Fibroblast of lung (primary cell): Measurements from ENCODE around the gene ARPP19.

ENCODE experiments used
- EZH2 ChIP-seq: IDR thresholded peaks from 2 replicates; pipeline ENCODE4 v1.5.1; 2012; ENCODE audit warnings: low read length, control low read depth, mild to moderate bottlenecking; ENCODE audit errors: missing control alignments
- TF ChIP-seq, protein P1 (sequence below), 2 donors: IDR thresholded peaks in 1 of 2; conservative IDR thresholded peaks in 1 of 2; 1 replicate in 1 of 2; 2 replicates in 1 of 2; pipeline ENCODE4 v1.5.1; 2011 to 2012; ENCODE audit warnings: low read length in 2 of 2, control low read depth in 1 of 2, inconsistent platforms in 1 of 2, low read depth in 1 of 2, mild to moderate bottlenecking in 1 of 2

DNA sequence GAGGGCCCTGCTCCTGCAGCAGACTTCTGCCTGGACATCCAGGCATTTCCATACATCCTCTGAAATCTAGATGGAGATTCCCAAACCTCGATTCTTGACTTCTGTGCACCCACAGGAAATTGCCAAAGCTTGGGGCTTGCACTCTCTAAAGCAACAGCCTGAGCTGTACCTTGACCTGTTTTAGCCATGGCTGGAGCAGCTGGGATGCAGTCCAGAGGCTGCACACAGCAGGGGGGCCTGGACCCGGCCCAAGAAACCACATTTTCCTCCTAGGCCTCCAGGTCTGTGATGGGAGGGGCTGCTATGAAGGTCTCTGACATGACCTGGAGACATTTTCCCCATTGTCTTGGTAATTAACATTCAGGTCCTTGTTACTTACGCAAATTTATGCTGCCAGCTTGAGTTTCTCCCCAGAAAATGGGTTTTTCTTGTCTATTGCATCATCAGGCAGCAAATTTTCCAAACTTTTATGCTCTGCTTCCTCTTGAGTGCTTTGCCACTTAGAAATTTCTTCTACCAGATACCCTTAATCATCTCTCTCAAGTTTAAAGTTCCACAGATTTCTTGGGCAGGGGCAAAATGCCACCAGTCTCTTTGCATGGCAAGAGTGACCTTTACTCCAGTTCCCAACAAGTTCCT is 28.3 kb downstream of the ARPP19 start:
- TF ChIP-seq, protein P1, sequence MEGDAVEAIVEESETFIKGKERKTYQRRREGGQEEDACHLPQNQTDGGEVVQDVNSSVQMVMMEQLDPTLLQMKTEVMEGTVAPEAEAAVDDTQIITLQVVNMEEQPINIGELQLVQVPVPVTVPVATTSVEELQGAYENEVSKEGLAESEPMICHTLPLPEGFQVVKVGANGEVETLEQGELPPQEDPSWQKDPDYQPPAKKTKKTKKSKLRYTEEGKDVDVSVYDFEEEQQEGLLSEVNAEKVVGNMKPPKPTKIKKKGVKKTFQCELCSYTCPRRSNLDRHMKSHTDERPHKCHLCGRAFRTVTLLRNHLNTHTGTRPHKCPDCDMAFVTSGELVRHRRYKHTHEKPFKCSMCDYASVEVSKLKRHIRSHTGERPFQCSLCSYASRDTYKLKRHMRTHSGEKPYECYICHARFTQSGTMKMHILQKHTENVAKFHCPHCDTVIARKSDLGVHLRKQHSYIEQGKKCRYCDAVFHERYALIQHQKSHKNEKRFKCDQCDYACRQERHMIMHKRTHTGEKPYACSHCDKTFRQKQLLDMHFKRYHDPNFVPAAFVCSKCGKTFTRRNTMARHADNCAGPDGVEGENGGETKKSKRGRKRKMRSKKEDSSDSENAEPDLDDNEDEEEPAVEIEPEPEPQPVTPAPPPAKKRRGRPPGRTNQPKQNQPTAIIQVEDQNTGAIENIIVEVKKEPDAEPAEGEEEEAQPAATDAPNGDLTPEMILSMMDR (conservative IDR thresholded peaks at IDR 0.05 in 1 of 2, IDR thresholded peaks at IDR 0.05 in 1 of 2; ENCODE audit: low read depth in 1 of 2, low read length in 2 of 2), result no peak
- no peak for TF ChIP-seq EZH2
